ENCODE results near the gene CNTN6. TPM values are rescaled to one million over a fixed set of nuclear protein-coding genes. Genes with fewer than 3 reads are reported as not detected.

The CNTN6 gene
- total RNA-seq, 1 experiment from 2014 or later = 0.40 TPM

DNA sequence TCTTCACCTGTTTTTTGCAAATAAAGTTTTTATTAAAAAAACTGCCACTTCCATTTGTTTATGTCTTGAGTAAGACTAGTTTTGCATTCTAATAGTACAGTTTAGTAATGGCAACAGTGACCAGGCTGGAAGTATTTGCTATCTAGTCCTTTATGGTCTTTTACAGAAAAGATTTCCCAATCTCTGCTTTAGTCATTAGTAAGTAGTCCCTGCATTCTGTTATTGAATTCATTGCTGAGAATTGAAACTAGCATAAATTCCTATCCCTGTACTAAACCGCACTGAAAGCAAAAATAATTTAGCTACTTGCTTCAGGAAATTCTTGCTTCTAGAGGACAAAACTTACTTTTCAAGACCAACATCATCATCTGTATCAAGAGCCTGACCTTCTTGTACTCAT is 46.2 kb downstream of the CNTN6 start:
- no peak for DNase-seq (ENCODE audit: low read depth, low spot score)
- in situ Hi-C loops (cut with HindIII; ENCODE audit: low pct_unique_long_range_greater_than_20kb, low sequenced_read_pairs) = no loop called here

DNA sequence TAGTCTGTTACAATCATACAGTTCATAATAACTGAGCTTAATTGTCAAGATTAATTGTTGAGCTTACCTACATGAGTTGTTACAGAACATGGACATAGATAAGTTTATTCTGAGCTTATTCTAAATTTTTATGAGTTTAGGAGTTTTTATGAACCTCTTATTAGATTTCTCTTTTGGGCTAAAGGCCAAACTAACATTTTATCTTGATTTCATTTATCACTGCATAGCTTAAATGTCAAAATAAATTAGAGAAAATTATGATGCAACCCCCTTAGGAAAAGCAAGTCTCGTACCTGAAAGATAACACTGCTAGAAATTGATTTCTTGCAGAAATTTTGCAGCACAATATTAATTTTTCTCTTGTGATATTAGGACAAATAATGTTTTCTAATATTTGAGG is 54.5 kb downstream of the CNTN6 start:
- in situ Hi-C loops (cut with HindIII; ENCODE audit: low pct_unique_long_range_greater_than_20kb, low sequenced_read_pairs) = no loop called here
- DNase-seq (ENCODE audit: low read depth, low spot score) = no peak

DNA sequence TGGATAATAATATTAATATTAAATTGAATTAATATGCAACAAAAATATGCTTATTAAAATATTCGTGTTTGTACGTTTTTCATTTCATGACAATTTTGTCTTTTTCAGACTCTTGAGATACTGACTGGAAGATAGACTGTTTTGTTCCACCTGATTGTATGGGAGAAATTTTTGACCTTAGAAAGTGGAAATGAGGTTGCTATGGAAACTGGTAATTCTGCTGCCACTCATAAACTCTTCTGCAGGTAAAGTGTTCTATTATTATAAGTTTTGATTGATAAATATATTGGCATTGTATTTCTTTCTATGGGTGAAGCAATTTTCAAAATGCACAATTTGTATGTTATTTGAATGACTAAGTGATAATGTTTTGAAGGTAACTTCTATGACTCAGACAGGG is 55.0 kb downstream of the CNTN6 start:
- in situ Hi-C loops (cut with HindIII; ENCODE audit: low pct_unique_long_range_greater_than_20kb, low sequenced_read_pairs) = no loop called here
- DNase-seq (ENCODE audit: low read depth, low spot score) = no peak

DNA sequence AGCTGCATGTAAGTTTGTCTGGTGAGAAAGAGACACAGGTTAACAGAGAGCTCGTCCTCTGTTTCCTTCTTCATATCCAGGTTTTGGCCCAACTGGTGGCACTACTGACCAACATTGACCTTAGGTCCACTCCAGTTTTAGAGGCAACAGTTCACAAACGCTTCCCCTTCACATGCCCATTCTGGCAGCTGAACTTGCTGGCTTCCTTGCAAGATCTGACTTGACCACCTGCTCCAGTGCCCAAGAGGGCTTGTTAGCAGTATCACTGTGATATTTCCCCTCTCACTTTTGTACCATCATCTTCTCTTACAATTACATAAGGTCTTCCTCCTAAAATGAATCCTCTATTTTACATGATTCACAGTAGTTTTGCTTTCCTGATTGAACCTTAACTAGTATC is 71.3 kb downstream of the CNTN6 start:
- in situ Hi-C loops (cut with HindIII; ENCODE audit: low pct_unique_long_range_greater_than_20kb, low sequenced_read_pairs) = no loop called here
- no peak for DNase-seq (ENCODE audit: low read depth, low spot score)

DNA sequence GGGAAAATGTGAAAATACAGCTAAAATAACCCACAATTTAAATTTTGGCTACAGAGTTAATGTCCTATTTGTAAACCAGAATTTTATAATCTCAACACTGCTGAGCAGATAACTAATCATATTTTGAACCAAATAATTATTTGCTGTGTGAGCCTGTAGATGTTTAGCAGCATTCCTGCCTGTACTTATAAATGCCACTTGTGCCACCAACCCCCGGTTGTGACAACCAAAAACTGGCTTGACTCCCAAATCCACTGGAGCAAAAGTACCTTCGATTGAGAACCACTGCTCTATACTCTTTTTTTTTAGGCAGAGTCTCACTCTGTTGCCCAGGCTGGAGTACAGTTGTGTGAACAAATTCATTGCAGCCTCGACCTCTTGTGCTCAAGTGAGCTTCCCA is 78.5 kb downstream of the CNTN6 start:
- in situ Hi-C loops (cut with HindIII; ENCODE audit: low pct_unique_long_range_greater_than_20kb, low sequenced_read_pairs) = no loop called here
- no peak for DNase-seq (ENCODE audit: low read depth, low spot score)

DNA sequence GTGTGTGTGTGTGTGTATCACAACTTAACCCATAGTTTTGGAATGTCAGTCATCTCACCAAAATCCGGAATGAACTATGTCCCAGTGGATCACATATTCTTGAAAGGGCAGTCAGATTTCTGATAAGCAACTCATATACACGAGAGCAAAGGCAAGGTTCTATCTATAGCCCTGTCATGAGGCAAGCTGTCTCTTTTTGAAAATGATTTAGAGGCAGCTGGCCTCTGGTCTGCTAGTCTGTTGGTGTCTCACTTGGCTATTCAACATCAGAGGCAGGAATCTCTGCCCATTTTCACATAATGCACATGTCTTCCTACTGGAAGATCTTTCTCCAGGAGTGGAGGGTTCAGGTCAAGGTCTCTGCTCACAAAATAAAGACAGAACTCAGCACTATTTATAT is 79.8 kb downstream of the CNTN6 start:
- in situ Hi-C loops (cut with HindIII; ENCODE audit: low pct_unique_long_range_greater_than_20kb, low sequenced_read_pairs) = no loop called here
- peak; percentile 10 for DNase-seq (ENCODE audit: low read depth, low spot score)

DNA sequence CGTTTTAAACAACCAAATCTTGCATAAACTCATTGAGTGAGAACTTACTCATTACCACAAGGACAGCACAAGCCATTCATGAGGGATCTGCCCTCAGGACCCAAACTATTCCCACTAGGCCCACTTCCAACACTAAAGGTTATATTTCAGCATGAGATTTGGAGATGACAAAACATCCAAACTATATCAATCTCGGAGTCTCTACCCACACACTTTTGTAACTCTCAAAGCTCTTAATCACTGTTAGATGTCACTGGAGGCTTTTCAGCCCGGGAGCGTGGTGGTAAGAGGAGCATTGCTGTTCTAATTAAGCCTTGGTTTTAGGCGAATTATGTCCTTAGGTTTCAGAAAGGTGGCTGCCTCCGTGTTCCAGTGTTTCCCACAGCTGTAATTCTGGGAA is 86.3 kb downstream of the CNTN6 start:
- in situ Hi-C loops (cut with HindIII; ENCODE audit: low pct_unique_long_range_greater_than_20kb, low sequenced_read_pairs) = no loop called here
- peak; percentile 81 for DNase-seq (ENCODE audit: low read depth, low spot score)

DNA sequence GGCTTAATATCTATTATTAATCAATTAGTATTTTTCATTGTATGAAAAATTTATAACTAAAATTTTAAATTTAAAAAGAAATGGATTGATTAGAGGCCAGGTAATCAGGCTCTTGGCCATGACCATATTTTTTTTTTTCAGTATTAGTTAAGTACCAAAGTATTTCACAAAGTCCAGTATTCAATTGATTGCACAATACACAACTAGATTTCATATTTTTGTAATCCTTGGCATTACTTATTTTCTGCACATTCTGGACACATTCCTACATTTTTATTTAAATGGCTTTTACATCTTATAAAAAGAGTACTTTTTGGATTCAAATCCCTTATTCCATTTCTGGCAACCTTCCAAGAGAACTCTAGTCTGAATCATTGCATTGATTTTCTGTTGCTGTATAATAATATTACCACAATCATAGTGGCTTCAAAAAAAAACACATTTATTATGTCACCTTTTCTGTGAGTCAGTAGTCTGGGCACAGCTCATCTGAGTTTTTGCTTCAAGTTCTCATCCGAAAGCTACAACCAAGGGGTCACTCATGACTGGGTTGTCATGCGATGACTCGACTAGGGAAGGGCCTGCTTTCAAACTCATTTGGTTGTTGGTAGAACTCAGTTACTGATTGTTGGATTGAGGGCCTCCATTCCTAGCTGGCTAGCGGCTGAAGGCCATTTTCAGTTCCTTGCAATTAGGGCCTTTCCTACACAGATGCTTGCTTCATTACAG is 90.7 kb downstream of the CNTN6 start:
- DNase-seq (ENCODE audit: low read depth, low spot score) = no peak
- in situ Hi-C loops (cut with HindIII; ENCODE audit: low pct_unique_long_range_greater_than_20kb, low sequenced_read_pairs) = no loop called here

DNA sequence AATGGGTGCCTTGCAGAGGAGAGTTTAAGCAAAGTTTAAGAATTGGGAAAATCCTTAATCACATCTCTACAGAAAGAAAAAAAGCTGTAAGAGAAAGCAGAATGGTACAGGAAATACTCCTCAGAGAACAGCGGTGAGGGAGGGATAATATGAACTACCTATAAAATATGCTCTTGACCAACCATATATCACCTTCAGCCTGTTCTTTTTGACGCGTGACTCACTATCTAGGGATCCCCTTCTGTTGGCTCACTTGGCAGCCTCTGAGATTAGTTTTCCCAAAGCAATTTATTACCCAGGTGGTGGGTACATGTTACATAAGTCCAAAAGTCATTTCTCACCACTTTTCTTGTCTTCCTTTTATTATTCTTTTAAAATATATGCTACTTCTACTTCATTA is 97.7 kb downstream of the CNTN6 start:
- in situ Hi-C loops (cut with HindIII; ENCODE audit: low pct_unique_long_range_greater_than_20kb, low sequenced_read_pairs) = no loop called here
- DNase-seq (ENCODE audit: low read depth, low spot score) = no peak

DNA sequence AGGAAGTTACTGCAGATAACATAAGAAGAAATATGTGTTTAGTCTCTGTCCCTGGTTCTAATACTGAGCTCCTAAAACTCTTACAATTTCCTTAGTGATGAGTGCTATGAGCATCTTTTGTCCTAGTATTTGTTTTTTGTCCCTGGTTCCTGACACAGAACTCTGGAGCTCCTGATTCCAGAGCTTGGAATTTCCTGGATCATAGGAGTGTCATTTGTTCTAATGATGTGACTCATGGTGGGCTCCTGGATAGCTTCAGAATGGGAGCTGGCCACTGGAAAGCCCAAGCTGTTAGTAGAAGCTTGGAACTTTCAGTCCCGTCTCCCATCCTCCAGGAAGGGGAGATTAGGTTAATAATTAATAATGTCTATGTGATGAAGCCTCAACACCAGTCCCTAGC is 98.2 kb downstream of the CNTN6 start:
- no peak for DNase-seq (ENCODE audit: low read depth, low spot score)
- in situ Hi-C loops (cut with HindIII; ENCODE audit: low pct_unique_long_range_greater_than_20kb, low sequenced_read_pairs) = no loop called here

DNA sequence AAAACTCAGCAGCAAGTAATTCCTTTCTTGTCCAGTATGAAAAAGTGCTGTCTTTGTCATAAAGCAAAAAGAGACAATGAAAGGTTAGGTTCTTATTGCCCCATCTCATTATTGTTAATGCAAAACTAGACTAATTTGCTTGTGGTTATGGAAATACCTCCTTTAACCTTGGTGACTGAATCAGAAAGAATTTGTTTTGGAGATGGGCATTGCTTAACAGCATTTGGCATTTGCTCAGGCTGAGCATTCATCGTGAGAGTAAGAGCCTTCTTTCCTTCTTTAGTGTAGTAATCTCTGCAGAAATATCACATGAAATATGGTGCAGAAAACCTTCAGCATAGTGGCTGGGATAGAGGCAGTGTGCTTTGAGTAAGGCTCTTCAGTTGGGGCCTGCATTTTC is 103.1 kb downstream of the CNTN6 start:
- no peak for DNase-seq (ENCODE audit: low read depth, low spot score)
- in situ Hi-C loops (cut with HindIII; ENCODE audit: low pct_unique_long_range_greater_than_20kb, low sequenced_read_pairs) = no loop called here

DNA sequence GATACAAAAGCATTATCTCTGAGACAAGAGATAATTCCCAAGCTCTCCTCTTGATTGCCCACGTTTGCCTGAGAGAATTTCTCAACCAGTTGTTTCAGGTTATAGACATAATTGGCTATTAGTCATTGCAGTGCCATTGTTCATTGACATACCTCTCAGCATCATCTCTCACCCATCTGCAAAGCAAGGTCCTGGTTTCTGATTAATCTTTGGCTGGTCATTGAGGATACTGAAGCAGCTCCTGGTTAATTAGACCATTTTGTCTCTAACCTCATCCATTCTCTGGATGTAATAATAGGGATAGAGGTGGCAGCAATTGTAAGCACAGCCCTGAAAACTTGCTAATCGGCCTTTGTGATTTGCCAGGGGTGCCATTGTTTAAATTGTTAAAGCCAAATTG is 104.2 kb downstream of the CNTN6 start:
- DNase-seq (ENCODE audit: low read depth, low spot score) = no peak
- in situ Hi-C loops (cut with HindIII; ENCODE audit: low pct_unique_long_range_greater_than_20kb, low sequenced_read_pairs) = no loop called here

DNA sequence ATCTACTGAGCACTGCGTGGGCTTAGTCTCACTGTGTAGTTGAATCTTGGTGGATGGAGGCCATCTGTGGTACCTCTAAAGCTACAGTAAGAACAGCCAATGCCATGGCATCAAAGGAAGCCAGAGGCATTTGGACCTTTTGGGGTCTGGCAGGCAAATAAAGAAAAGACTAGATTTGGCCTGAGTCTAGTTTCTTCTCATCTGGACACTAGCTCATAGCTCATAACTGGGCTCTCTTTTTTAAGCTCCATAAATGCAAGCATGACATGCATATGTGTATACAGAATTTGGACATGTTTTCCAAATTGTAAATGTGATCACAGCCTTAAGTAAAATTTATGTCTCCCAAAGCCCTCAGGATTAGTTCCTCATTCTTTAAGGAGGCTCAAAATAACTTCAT is 107.5 kb downstream of the CNTN6 start:
- in situ Hi-C loops (cut with HindIII; ENCODE audit: low pct_unique_long_range_greater_than_20kb, low sequenced_read_pairs) = no loop called here
- no peak for DNase-seq (ENCODE audit: low read depth, low spot score)

DNA sequence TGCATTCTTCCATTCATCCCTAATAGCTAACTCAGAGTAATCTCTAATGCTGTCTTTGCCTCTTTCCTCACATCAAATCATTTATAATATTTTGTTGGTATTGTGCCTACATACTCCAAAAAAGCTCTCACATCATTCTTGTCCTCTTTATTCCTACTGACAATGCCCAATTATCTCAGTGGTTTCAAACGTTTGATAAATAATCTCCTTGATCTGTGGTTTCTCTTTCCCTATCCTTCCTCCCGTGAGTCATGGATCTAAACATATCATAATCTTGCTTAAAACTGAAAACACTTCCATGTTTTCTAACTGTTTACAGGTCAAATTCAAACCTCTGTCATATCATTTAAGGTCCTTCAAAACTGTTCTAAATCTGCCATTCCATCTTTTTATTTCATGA is 115.1 kb downstream of the CNTN6 start:
- in situ Hi-C loops (cut with HindIII; ENCODE audit: low pct_unique_long_range_greater_than_20kb, low sequenced_read_pairs) = no loop called here
- no peak for DNase-seq (ENCODE audit: low read depth, low spot score)

DNA sequence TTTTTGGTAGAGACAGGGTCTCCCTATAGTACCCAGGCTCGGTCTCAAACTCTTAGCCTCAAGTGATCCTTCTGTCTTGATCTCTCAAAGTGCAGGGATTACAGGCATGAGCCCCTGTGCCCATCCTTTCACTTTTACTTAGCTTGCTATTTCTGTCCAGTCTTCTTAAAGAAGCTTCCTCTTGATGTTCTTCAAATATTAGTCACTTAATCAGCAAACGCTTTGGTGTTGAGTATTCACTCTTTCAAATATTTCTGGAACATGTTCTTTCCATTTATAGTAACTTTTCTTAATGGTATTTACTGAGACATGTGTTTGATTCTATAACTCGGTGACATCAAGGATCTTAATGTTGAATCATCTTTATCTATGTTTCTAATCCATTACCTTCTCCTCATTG is 122.1 kb downstream of the CNTN6 start:
- DNase-seq (ENCODE audit: low read depth, low spot score) = no peak
- in situ Hi-C loops (cut with HindIII; ENCODE audit: low pct_unique_long_range_greater_than_20kb, low sequenced_read_pairs) = no loop called here

DNA sequence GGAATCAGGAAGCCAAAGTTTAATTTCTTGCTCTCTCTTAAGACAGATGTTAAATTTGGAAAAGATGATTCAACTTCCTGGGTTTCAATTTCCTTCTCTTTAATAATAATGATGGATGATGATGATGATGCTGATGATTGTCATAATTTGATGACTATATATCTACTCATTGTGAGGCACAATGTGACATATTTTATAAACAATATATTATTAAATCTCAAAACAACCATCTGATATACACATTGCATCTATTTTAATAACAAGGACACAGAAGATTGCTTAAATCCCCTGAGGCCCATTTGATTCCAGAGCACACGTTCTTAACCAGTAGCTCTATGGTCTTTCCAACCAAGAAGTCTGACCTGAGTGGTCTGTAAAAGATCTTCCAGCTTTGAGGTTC is 124.0 kb downstream of the CNTN6 start:
- in situ Hi-C loops (cut with HindIII; ENCODE audit: low pct_unique_long_range_greater_than_20kb, low sequenced_read_pairs) = no loop called here
- no peak for DNase-seq (ENCODE audit: low read depth, low spot score)

DNA sequence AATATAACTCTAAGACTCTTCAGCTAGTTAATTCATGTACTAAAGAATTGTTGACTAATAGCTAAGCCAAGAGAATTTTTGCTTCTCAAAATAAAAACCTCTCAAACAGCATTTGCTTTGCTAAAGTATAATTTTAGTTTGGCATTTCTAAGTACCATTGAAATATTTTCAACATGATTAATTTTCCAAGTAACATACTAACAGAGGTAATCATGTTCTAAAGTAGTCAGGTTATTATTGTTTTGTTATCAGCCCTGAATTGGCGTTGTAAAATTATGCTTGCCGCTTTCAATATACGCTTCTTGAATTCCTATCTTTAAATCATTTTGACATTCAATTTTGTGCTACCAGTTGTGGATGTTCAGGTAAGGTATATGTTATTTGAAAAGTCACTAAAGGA is 134.3 kb downstream of the CNTN6 start:
- no peak for DNase-seq (ENCODE audit: low read depth, low spot score)
- in situ Hi-C loops (cut with HindIII; ENCODE audit: low pct_unique_long_range_greater_than_20kb, low sequenced_read_pairs) = no loop called here

DNA sequence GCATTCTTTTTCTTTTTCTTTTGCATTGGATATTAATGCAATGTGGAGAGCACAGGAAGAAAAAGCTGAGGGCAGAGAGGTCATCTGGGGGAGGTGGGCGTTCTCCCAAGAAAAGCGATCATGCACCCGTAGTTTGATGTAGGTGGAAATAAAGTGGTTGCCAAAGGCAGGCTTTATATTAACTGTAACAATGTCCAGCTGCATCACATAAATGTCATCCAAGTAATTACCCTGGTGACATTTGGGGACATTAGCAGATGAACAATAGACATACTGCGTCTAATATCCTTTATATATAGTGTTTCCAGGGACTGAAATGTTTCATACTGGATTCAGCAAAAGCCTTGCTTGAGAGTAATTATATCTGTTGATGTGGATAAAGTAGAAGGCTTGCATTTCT is 135.5 kb downstream of the CNTN6 start:
- in situ Hi-C loops (cut with HindIII; ENCODE audit: low pct_unique_long_range_greater_than_20kb, low sequenced_read_pairs) = no loop called here
- DNase-seq (ENCODE audit: low read depth, low spot score) = no peak

DNA sequence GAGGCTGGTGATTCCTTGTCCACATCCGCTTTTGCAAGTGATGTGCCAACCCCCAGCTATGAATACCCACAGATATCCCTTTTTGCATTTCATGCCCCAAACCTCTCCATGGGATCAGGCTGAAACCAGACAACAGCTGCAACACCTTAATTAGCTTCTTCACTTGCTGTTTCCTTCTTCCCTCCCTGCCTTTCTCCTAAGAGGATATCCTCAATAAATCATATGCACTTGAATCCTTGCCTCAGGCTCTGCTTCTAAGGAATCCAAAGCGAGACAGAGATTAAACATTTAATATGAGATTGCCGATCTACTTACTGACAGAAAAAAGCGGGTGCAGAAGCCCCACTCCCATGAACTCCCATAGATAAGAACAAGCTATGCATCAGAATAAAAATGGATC is 138.1 kb downstream of the CNTN6 start:
- no peak for DNase-seq (ENCODE audit: low read depth, low spot score)
- in situ Hi-C loops (cut with HindIII; ENCODE audit: low pct_unique_long_range_greater_than_20kb, low sequenced_read_pairs) = no loop called here

DNA sequence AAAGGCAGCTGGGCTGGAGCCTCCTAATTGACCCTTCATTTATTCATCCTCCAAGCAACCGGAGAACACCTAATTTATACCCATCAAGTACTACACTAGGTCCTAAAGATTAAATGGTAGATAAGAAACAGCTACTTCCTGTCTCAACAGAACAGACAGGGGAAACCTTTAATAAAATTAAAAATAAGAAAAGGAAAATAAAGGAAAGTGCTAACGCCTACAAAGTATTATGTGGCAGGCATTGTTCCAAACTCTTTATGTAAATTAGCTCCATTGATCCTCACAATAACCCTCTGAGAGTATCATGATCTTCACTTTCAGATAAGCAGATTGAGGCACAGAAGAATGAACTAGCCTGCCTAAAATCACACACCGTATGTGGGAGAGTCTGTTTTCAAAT is 139.5 kb downstream of the CNTN6 start:
- no peak for DNase-seq (ENCODE audit: low read depth, low spot score)
- in situ Hi-C loops (cut with HindIII; ENCODE audit: low pct_unique_long_range_greater_than_20kb, low sequenced_read_pairs) = no loop called here
